Right lobe of liver (tissue), 6 donors: ENCODE data around the gene GTF3C1. TPM values are rescaled to one million over a fixed set of nuclear protein-coding genes. Genes with fewer than 3 reads are reported as not detected.

Experiments used
- ATAC-seq, 4 donors: fragments of 200-7000 bp; cut with Tn5 transposase; one replicate each; pipeline ENCODE4 v1.9.1; 2020; ENCODE audit warnings: mild to moderate bottlenecking in 4 of 4, moderate library complexity in 4 of 4
- DNase-seq, 3 donors: peaks; one replicate each; pipeline ENCODE4 v3.0.0-alpha.2; 2020
- H3K27ac ChIP-seq, 3 donors: fragments of 200-600 bp; one replicate each; pipeline ENCODE4 v1.8.0; 2022
- H3K27me3 ChIP-seq, 2 donors: fragments of 200-600 bp; one replicate each; pipeline ENCODE4 v1.8.0; 2022
- H3K36me3 ChIP-seq, 4 donors: fragments of 200-600 bp; sonication (generic) in 1 of 4; one replicate each; pipeline versions ENCODE4 v1.5.1 to v1.8.0; 2017 to 2022; ENCODE audit warnings: control low read depth in 1 of 4
- H3K4me1 ChIP-seq, 4 donors: fragments of 200-600 bp; sonication (generic) in 1 of 4; one replicate each; pipeline versions ENCODE4 v1.5.1 to v1.8.0; 2017 to 2022; ENCODE audit warnings: control low read depth in 1 of 4
- H3K4me3 ChIP-seq, 3 donors: fragments of 200-600 bp; one replicate each; pipeline ENCODE4 v1.8.0; 2022
- H3K9me3 ChIP-seq, 4 donors: fragments of 200-600 bp; sonication (generic) in 1 of 4; one replicate each; pipeline versions ENCODE4 v1.5.1 to v1.8.0; 2017 to 2022; ENCODE audit warnings: control low read depth in 1 of 4
- POLR2A ChIP-seq: fragments of 450-650 bp; IDR thresholded peaks from one replicate; pipeline ENCODE4 v1.6.1; 2017; ENCODE audit warnings: antibody characterized with exemption, mild to moderate bottlenecking
- WGBS: methylation state at CpG from one replicate; pipeline ENCODE4 v1.1.6; 2018; ENCODE audit warnings: low coverage, low lambda C conversion rate; ENCODE audit not compliant: insufficient coverage; ENCODE audit errors: missing lambda C conversion rate; 5-methylcytosine and 5-hydroxymethylcytosine counted together
- intact Hi-C, 2 donors: fragments of 100-400 bp; cut with DNase I; formaldehyde crosslinking; loops; one replicate each; pipeline versions ENCODE4 v1.11.2 to v1.14.1; 2022
- total RNA-seq, 6 experiments: library from RNA; depleted of rRNA in 2 of 6; stranded (reverse); fragments of >200 nt in 2 of 6; fragmentation: NEBNext Ultra II Directional in 3 of 6; extraction: Animal tissue kit (Norgen Biotek cat#: 25700) in 3 of 6; gene quantifications; one replicate each; pipeline versions ENCODE4 v1.1.0 to v1.2.4, GENCODE V29; 2016 to 2023
- TF ChIP-seq, protein P1 (sequence below), 4 donors: fragments of 200-600 bp in 3 of 4; fragments of 450-650 bp in 1 of 4; IDR thresholded peaks; one replicate each; pipeline versions ENCODE4 v1.5.1 to v1.8.0; 2016 to 2022; ENCODE audit warnings: antibody characterized with exemption in 4 of 4, mild to moderate bottlenecking in 2 of 4
- donor health status: DM: no; HTN: yes; CAD: no.
- donor health status: DM: no; HTN: no; CAD: no.
- donor health status: DM: no; HTN: no; CAD: no.
- donor health status: DM: no; HTN: yes; CAD: no.
- donor health status: DM: no; HTN: yes; CAD: no.

The GTF3C1 gene
- total RNA-seq, 6 experiments from 2014 or later, result 25.3 to 53.3 (median 26.9) TPM

DNA sequence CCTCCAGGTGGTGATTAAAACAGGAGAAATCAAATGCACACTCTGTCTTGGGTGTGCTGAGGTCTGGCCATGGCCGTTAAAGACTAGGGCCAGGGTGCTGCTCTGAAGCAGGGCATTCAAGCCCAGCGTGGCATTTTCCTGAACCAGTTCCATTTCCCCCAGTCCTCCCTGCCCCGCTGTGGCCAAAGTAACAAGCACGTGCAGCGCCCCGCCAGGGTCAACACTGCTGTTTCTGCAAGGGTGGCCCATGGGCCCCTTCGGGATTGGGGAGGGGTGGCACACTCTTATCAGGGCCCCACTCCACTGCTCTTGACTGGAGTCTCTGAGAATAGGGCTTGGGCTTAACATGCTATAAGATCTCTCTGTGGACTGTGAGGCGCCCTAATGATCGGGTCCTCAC lies 74.8 kb downstream of the GTF3C1 start:
- TF ChIP-seq, protein P1, sequence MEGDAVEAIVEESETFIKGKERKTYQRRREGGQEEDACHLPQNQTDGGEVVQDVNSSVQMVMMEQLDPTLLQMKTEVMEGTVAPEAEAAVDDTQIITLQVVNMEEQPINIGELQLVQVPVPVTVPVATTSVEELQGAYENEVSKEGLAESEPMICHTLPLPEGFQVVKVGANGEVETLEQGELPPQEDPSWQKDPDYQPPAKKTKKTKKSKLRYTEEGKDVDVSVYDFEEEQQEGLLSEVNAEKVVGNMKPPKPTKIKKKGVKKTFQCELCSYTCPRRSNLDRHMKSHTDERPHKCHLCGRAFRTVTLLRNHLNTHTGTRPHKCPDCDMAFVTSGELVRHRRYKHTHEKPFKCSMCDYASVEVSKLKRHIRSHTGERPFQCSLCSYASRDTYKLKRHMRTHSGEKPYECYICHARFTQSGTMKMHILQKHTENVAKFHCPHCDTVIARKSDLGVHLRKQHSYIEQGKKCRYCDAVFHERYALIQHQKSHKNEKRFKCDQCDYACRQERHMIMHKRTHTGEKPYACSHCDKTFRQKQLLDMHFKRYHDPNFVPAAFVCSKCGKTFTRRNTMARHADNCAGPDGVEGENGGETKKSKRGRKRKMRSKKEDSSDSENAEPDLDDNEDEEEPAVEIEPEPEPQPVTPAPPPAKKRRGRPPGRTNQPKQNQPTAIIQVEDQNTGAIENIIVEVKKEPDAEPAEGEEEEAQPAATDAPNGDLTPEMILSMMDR (IDR thresholded peaks at IDR 0.05), result no peak
- no peak for TF ChIP-seq POLR2A
- WGBS, result 100% methylated on average over 2 of the region's 9 CpGs
- H3K9me3 ChIP-seq, result no peaks in the 10 kb centered on the region
- intact Hi-C loops, result no loop called here
- DNase-seq, result no peak
- peaks cover 0 to 66% (median 24%) of the 10 kb centered on the region in 4 donors for H3K36me3 ChIP-seq
- no peak for ATAC-seq
- no peaks in the 10 kb centered on the region for H3K27me3 ChIP-seq
- H3K4me3 ChIP-seq, result no peak overlapping the region
- no peaks in the 10 kb centered on the region for H3K4me1 ChIP-seq
- no peak overlapping the region for H3K27ac ChIP-seq

DNA sequence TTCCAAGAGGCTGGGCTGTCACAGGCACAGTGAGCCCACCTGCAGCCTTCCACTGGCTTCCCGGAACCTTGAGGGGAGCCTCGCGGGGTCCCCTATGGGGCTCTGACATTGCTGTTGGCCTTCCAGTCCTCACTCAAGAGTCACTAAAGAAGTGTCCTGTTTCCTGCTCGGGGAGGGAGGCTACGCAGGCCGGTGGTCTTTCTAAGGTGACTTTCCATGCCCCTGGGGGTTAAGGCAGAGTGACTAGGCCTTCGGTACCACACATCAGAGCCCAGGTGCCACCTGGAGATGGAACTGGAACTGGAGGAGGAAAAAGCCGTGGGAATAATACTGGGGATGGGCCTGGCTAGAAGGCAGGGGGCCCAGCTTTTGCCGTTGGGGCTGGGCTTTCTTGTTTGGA lies 75.7 kb downstream of the GTF3C1 start:
- ATAC-seq (no peak), DNase-seq (no peak)
- intact Hi-C loops, result no loop called here

DNA sequence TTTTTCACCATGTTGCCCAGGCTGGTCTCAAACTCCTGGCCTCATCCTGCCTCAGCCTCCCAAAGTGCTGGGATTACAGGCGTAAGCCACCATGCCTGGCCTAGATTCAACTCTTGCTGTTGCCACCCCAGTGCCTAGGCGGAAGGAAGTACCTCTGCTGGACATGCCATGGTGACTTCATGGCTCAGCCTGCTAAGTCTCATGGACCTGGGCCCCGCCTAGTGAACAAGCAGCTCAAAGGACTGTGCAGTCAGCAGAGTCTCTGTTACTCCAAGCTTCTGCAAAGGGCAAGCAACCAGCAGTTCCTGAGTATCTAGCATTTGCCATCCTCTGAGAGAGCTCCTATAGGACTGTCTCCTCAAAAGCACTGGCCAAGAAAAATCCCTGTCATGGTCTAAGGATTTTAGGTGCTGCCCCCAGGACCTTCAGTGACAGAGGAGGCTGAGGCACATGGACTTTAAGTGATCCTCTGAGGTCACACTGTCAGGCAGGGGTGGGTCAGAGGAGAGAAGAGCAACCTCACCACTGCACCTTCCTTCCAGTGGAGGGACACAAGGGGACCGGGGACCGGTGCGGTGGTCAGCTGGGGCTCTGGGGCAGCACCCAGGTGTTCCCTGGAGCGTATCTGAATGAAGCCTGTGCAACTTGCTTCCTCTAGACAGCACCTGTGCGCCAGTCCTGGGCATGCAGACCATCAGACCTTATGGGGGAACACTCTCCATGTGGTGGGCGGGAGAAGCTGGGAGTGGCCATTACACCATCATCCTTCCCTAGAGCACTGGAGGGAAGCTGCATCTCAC lies 76.4 kb downstream of the GTF3C1 start:
- intact Hi-C loops, result no loop called here
- Histone ChIP-seq H3K4me1 (no peaks in the 10 kb centered on the region), H3K27ac (no peak overlapping the region), H3K27me3 (no peaks in the 10 kb centered on the region), H3K4me3 (no peak overlapping the region), H3K9me3 (no peaks in the 10 kb centered on the region), H3K36me3 (peaks cover 0 to 74% (median 27%) of the 10 kb centered on the region in 4 donors)
- DNase-seq, result no peak
- 80% methylated on average over 2 of the region's 9 CpGs for WGBS
- TF ChIP-seq, protein P1 (IDR thresholded peaks at IDR 0.05), result no peak
- no peak for TF ChIP-seq POLR2A
- ATAC-seq, result no peak

More for the DNA sequence above, 75.7 kb downstream of the GTF3C1 start:
- peaks cover 0 to 72% (median 27%) of the 10 kb centered on the region in 4 donors for H3K36me3 ChIP-seq
- WGBS, result 82% methylated on average over 5 of the region's 9 CpGs
- no peaks in the 10 kb centered on the region for H3K9me3 ChIP-seq
- H3K27me3 ChIP-seq, result no peaks in the 10 kb centered on the region
- no peak overlapping the region for H3K4me3 ChIP-seq
- no peak overlapping the region for H3K27ac ChIP-seq
- TF ChIP-seq, protein P1 (IDR thresholded peaks at IDR 0.05), result no peak
- no peak for TF ChIP-seq POLR2A
- H3K4me1 ChIP-seq, result no peaks in the 10 kb centered on the region

DNA sequence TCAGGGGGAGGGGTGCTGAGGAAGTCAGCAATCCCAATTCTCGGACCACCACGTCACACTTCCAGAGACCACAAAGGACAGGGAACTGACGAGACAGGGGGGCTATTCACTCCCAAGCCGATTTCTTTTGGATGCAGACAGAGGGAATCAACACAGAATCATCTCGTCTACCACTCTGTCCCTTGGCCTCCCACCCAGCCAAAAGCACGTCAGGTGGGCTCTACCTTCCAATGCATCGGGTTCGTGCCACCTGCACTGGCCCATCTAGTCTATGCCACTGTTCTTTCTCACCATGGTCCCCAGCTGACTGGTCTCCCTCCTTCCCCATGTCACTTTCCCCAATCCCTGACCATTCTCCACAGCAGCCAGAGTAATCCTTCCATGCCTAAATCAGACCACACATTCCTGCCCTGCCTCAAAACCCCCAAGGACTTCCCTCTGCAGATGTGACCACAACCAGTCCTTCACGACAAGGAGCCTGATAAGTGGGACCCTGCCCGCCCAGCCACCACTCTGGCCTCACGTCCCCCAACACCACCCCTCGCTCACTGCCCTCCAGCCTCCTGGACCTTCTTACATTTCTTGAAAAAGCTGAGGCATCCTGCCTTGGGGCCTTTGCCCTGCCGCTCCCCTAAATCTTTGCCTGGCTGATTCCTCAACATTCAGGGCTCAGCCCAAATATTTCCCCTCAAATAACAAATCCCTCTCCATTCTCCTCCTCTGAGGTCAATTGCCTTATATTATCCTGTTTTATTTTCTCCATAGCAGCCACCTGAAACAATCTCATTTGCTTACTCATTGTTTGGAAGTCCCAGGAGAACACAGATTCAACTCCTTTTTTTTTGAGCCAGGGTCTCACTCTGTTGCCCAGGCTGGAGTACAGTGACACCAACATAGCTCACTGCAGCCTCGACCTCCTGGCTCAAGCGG lies 77.4 kb downstream of the GTF3C1 start:
- DNase-seq, result no peak
- no peak overlapping the region for H3K27ac ChIP-seq
- intact Hi-C loops, result no loop called here

More for the DNA sequence above, 77.4 kb downstream of the GTF3C1 start:
- 97% methylated on average over 9 of the region's 15 CpGs for WGBS
- no peaks in the 10 kb centered on the region for H3K27me3 ChIP-seq
- no peak overlapping the region for H3K4me3 ChIP-seq
- no peaks in the 10 kb centered on the region for H3K4me1 ChIP-seq
- H3K9me3 ChIP-seq, result no peaks in the 10 kb centered on the region
- peaks cover 0 to 73% (median 22%) of the 10 kb centered on the region in 4 donors for H3K36me3 ChIP-seq
- no peak for ATAC-seq
- TF ChIP-seq, protein P1 (IDR thresholded peaks at IDR 0.05), result no peak
- TF ChIP-seq POLR2A, result no peak
